Activated effector memory CD4-positive, alpha-beta T cell treated with anti-CD3 and anti-CD28 coated beads, Interleukin-2, amount 50 U/mL, for 16 hours (primary cell): ENCODE results near the gene PRTFDC1.
A peak's percentile ranks its signal among the peaks of the same experiment; 100 is the strongest.
"Not testable (repeated sequence)": the region's sequence is repeated elsewhere in the genome, so short reads cannot be mapped to it uniquely, and the experiment has no call there.

Experiments
- DNase-seq: peaks from one replicate; pipeline ENCODE4 v3.0.0-alpha.2; 2020

Gene PRTFDC1

DNA sequence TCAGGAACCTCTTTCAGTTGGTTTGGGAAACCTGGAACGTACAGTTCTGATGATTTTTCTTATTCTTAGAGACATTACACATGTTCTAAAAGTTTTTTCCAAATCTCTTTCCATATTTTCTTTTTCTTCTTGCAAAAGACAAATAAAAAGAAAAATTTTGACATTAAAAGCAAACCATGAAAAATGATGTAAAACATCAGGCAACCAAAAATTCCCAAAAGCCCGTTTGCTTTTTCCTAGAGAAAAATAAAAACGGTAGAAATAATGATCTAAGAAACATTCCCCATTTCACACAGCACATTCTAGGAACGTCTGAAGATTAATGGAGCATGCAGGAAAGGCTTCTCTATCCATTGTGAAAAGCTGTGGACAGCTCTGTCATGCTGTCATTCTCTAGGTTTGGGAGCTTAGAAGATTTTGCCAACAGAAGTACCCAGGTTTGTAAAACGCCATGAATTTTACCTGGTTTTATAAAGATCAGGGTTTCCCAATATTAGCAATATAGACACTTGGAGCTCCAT, 11.2 kb upstream of the PRTFDC1 start:
- DNase-seq = no peak

DNA sequence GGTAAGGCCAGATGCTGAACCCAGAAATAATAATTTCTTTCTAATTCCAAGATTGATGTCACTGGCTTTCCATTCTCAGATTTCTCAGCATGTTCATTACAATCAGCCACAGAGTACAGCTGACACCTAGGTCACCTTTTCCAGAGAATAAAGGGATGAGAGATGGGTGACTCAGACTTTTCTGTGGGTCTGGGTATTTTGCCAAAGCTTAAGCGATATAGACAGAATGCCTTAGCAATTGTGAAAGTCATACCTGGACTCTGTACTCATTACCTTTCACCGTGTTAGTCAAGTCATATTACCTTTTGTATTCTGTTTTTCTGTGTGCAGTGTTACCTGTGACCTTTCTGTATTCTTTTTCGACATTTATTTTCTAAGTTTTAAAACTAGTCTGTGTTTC, 10.6 kb upstream of the PRTFDC1 start:
- no peak for DNase-seq

DNA sequence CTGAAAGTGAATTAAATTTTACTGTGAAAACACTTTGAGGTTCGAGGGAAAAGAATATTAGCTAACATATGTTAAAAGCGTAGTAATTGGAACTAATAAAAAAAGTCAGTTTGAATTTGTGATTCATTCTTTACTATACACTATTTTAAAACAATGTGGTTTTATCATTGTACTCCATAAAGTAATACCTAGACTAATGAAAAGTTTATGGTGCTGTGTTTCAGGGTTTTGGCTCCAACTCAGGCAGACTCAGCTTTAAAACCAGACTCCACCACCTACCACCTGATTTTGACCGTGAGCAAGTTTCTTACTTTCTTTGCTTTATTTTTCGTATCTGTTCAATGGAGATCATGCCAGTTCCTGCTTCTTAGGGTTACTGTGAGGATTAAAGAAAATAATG, 9.2 kb upstream of the PRTFDC1 start:
- no peak for DNase-seq

DNA sequence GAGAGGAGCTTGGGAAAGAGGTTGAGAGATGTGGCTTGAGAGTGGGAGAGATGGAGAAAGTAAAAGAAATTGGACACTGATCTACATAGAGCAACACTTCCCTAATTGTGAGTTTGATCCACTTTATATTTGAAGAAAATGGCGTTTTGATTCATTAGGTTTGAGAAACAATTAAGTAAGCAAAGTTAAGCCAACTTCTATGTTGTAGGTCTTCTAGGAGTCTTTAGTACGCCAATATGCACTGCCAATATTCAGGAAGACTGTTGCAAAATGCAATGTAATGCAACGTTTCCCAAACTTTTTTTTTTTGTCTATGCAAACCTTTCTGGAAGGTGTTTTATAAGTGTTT, 7.0 kb upstream of the PRTFDC1 start:
- no peak for DNase-seq

DNA sequence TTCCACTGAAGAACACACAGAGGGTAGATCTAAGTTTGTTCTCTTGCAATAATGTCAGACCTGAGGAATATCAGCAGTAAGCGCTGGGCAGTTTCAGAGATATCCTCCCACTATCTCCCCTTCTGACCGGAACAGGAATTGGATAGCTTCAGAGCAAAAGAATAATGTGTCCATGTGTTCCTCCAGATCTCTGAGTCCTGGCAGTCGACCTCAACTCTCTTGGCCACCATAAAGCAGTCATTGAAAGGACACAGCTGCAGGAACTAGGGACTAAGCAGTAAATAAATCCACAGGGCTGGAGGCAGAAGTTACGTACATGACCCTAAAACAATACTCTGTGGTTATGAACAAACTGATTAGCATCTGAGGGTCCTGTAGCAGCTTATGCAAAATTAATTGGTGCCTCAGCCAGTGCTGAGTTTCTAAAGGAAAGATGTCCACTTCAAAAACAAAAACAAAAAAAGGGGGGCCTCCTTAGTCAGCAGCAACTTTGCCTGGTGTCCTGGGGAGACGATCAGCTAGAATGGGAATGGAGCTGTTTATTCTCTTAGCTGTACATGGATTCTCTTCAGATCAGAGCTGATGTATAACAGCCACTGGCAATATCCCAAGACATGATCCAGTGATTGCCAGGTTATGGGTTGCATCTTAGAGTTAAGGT, 6.4 kb upstream of the PRTFDC1 start:
- no peak for DNase-seq

DNA sequence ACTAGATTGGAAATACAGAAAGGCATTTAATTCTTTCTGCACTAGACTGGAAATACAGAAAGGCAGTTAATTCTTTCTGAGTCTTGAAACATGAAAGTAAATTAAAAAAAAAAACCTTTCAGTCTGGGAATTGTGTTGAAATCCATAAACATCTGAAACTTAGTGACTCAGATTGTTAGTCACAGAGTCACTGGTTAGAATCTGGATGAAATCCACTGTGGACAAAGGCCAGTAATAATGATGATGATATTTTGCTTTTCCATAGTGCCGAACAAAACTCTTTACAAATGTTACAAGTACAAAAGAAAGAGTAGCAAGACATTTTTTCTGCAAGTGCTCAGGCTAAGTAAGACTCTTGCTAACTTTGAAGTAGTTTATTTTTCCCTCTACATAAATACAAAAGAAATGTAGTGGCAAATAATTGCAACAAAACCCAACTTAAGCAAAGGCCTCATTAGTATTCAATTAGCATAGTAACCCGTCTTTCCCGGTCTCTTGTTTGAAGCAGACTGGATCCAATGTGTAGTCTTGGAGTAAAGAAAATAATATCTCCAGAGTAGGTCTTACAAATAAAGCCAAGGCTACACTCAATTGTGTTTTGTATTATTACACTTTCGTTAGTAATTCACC, 5.8 kb upstream of the PRTFDC1 start:
- no peak for DNase-seq

DNA sequence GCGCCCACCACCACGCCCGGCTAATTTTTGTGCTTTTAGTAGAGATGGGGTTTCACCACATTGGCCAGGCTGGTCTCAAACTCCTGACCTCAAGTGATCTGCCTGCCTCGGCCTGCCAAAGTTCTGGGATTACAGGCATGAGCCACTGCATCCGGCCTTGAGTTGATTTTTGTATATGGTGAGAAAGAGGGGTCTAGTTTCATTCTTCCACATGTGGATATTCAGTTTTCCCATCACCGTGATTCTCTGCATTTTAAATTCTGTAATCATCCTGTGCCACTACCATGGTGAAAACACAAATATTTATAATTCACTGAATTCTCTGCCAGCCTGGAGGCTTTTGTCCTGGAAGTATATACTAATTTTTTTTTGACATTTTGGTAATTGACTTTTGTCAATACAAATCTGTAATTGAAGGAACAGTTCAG, 5.2 kb upstream of the PRTFDC1 start:
- DNase-seq = not testable (repeated sequence)

DNA sequence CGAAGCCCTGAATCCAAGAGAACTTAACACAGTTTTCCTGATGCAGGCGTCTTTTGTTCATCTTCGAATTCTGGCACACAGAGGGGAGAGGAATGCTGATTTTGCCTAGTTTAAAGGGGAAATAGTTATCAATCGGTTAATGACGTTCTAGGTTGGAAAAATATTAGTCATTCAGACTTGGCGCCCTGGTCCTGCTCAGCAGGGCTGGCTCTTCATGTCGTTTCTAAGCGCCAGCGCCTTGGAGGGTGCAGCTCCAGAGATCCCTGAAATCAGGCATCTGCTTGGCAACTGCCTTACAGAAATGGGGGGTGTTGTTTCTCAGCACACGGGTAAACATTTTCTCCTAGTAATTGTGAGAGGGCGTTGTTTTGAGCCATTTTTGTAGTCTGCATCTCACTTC, 1.3 kb upstream of the PRTFDC1 start:
- no peak for DNase-seq

DNA sequence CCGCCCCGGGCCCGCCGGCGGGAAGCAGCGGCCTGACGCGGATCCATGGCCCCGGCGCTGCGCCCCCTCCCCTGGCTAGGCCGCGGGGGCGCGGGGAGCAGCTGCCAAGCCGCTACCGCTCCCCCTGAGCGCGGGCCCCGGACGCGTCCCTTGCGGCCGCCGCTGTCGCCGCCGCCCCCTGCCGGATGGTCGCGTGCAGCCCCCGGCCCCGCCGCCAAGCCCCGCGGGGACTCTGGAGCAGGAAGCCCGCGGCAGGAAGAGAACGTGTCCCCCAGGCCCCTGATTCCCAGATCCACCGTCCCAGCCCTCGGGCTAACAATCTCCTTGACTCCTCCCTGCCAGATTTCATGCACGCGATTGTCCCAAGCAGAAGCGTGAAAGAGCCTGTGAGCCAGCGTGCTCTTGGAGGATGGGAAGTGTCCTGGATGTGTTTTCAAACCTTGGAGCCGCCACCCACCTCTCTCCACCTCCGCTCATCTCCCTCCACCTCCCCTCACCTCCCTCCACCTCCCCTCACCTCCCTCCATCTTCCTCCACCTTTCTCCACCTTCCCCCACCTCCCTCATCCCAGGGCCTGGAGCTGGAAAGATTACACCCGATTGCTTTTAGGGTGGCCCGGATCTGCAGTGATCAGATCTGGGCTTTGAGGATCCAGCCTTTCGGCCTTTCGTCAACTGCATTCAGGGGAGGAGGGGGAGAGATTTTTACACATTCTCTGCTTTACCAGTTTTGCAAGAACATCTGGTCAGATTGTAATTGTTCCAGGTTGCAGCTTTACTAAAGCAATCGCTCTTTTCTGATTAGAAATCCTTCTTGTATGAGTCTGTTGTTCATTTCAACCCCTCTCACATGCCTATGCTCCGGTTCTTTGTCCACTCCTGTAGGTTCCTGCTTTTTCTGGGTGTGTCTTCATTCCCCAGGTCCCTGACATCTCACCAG, 570 bp upstream of the PRTFDC1 start:
- peak; percentile 81 for DNase-seq

DNA sequence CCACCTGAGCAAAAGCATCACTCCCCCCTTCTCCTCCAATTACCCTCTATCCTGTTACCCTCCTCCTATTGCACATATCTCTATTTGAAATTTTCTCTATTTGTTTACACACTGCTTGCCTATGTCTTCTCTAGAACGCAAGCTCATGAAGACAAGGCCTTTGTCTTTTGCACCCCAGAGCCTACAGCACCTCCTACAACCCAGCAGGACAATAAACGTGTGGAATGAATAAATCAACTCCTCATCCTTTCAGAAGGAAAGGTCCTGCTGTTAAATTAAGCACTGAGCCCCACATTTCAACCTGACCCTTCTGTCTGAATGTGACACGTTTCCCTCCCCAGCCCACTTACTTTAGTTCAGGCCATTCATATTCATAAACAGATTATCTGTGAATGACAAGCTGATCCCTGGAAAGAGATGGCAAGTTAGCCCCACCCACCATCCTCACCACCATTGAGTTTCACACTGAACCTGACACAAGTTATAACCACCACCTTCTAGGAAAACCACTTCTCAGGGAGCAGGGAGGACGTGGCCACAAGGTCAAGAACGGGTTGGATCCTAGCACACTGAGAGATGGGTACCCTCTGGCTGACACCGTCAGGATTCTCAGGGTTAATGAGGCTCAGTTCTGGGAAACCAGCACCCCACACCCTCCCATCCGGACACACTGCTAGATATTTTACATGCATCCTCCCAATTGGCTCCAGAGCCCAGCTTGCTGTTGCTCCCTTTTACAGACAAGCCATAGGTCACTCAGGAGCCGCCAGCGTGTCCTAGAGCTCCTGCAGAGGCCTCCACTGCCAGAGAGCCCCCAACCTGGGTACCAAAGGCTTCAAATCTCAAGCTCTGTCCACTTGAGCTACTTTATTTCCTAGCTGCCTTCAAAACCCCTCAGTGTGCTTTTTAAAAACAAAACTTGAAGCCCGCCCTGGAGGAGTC, 934 bp downstream of the PRTFDC1 start:
- no peak for DNase-seq

DNA sequence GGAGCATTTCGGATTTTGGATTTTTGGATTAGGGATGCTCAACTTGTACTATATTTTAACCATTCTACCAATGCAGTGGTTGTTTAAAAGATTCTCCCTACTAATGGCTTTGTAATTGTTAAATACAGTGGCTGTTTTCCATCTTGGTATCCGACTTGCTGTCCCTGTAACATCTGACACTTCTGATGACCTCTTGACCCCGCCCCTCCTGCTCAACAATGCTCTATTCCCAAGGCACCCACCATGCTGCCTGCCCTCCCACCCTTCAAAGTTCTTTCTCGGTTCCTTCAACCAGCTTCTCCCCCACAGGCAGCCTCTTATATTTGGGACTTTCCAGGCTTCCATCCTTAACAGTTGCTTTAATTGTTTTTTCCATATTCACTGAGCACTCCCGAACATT, 2.0 kb downstream of the PRTFDC1 start:
- no peak for DNase-seq

DNA sequence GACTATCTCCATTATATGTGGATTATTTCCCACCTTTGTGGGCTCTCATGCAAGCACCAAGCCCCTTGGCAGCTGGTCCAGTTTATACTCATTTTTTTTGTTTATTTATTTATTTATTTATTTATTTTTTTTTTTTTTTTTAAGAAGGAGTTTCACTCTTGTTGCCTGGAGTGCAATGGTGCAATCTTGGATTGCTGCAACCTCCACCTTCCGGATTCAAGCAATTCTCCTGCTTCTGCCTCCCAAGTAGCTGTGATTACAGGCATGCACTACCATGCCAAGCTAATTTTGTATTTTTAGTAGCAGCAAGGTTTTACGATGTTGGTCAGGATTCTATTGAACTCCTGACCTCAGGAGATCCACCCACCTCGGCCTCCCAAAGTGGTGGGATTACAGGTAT, 2.8 kb downstream of the PRTFDC1 start:
- no peak for DNase-seq

DNA sequence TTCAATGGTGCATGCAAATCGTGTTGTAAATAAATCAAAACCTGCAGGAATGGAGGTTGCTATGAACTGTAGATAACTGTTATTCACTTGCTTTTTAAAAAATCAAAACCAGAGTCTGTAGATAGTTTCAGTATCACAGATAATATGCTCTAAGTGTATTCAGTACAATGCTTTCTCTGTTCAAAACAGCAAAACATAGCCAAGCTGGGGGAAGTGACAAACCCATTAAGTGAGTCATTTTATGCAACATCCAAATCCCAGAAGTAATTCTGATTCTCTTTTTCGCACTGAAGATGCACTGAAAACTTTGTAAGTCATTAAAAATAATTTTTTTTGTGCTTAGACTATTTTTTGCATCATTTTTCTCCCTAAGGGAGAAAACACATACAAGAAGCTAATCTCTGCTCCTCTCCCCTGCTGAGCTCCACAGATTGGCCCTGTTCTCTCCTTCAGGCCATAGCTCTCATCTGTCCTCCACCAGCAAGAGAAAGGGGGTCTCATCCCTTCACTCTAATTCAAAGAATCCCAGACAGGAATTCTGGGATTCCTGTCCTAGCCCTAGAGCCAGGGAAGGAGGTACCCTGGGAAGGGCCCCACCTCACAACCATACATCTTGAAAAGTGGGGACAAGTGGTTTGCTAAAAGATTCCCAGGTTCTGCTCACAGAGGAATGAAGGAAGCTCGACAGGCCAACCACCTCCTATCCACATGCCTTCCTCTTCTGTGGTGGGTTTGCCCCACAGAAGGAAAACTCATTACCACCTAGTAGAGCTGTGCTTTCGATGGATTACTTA, 4.9 kb downstream of the PRTFDC1 start:
- no peak for DNase-seq

DNA sequence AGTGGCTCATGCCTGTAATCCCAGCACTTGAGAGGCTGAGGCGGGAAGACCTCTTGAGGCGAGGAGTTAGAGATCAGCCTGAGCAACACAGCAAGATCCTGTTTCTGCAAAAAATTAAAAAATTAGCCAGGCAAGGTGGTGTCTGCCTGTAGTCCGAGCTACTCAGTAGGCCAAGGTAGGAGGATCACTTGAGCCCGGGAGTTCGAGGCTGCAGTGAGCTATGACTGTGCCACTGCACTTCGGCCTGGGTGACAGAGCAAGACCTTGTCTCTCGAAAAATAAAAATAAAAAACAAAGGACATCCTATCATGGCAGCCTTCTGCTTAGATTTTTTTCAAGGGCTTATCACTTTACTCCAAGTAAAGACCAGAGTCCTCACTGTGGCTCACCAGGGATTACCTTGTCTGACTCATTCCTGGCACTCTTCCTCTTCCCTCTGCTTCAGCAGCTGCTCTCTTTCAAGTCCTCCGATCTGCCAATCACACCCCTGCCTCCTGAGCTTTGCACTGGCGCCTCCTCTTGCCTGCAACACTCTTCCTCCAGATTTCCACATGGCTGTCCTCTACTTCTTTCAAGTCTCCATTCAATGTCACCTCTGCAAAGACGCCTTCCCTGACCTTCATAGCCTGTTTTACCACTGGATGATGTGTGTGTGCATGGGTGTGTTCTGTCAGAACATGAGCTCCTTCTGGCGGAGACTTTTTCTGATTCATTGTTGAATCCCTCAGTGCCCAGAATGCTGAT, 7.7 kb downstream of the PRTFDC1 start:
- DNase-seq = no peak

DNA sequence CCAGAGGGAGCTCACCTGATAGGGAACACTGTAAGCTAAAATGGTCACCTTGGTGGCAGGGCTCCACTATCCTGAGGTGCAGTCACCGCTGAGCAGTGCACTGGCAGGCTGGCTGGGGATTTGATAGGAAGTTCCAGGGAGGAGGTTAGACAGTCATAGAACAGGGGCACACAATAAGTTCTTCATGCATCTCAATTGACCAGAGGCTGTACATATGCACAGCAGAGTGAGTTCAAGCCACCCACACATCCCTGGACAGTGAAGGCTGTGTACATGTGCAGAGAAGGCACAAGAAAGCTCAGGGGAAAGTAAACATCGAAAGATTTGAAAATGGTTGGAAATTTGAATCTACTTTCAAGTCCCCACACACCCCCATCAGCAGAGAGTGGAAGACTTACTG, 13.9 kb downstream of the PRTFDC1 start:
- DNase-seq = no peak

DNA sequence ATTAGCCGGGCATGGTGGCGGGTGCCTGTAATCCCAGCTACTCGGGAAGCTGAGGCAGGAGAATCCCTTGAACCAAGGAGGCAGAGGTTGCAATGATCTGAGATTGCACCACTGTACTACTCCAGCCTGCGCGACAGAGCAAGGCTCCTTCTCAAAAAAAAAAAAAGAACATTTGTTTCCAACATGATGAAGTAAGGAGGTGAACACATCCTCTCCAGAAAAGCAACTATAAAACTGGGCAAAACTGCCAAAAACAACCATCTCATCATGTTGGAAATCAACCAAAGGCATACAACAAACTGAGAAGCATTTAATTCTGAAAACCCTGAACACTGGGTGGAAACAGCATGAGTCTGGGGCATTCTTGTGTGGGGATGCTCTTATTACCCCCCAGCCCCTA, 14.3 kb downstream of the PRTFDC1 start:
- no peak for DNase-seq

DNA sequence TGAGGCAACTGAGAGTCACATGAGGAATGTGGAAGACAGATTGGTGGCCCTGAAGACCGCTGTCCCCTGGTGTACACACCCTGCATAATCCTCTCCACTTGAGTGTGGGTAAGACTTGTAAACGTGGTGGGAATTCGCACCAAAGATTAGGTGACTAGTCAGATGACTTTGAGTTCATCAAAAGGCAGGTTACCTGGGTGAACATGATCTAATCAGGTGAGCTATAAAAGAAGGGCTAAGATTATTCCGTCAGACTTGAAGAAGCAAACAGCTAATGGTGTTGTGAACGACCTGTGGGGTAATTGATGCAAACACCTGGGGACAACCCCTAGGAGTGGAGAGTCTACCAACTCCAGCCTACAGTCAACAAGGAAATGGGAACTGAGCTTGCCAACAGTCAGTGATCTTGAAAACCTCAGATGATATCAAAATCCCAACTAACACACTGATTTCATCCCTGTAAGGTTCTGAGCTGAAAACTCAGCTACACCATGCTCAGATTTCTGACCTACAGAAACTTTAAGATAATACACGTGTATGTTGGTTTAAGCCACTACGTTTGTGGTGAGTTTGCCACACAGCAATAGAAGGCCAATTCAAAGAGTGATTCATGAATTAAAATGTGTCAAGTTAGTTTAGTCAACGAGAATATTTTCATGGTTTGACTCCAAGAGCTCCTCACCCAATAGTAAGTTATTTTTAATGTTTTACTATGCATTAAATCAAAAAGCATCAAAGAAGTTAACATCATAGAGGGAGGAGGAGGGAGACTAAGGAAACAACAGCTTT, 16.7 kb downstream of the PRTFDC1 start:
- DNase-seq = no peak

DNA sequence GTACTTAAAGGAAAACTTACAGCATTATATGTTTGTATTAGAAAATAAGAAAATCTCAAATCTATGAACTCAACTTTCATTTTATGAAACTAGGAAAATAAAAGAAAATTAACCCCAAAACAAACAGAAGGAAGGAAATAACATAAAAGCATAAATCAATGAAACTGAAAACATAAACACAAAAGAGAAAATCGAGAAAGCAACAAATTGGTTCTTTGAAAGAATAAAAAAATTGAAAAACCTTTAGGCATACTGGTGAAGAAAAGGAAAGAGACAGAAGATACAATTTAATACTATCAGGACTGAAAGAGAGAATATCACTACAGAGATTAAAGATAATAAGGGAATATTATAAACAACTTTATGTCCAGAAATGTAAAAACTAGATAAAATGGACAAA, 21.2 kb downstream of the PRTFDC1 start:
- DNase-seq = no peak

DNA sequence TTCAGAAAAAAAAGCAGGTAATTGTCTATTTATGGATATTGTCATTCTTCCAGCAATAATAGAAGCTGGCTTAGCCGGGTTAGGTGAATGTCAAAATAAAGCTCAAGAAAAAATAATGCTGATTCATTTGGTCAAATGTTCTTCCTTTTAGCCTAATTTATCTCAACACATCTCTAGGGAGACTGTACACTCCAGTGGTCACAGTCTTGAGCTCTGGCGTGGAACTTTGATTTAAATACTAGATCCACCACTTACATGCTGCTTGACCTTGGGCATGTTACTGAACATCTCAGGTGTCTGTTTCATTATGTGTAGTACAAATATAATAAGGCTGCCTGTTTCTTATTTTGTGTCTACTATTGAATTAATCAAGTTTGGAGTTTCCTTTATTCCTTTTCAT, 22.0 kb downstream of the PRTFDC1 start:
- no peak for DNase-seq

DNA sequence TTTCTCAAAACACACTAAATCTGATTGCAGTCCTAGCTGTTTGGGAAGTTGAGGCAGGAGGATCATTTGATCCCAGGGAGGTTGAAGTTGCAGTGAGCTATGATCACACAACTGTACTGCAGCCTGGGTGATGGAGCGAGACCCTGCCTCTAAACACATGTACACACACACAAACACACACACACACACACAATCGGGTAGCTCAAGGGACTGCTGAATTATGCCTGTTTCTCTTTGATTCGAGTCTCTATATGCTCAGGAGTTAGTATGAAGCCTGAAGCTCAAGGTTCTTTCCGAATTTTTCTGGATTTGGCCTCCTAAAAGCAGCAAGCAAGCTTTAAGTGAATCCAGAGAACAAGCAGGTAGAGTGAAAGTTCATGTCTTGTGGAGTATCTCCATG, 22.5 kb downstream of the PRTFDC1 start:
- DNase-seq = no peak
